CD4-positive, alpha-beta memory T cell (primary cell): ENCODE data around the gene CFAP74. TPM values are rescaled to one million over a fixed set of nuclear protein-coding genes. Genes with fewer than 3 reads are reported as not detected.

Experiments
- CTCF ChIA-PET: fragments of 350-600 bp; sonication (Branson Sonifier 250); formaldehyde crosslinking; loops from one replicate; lab custom pipeline; 2021; ENCODE audit warnings: inconsistent platforms; ENCODE audit not compliant: partially characterized antibody; lab: Charles Lee
- POLR2A ChIA-PET: fragments of 350-600 bp; sonication (Branson Sonifier 250); formaldehyde crosslinking; loops from one replicate; lab custom pipeline; 2021; ENCODE audit not compliant: partially characterized antibody; lab: Charles Lee
- DNase-seq, 5 donors: peaks; one replicate each; pipeline versions ENCODE4 v3.0.0 to v3.0.0-alpha.2; 2020 to 2022; ENCODE audit warnings: mixed read lengths in 1 of 5
- H3K27ac ChIP-seq: one replicate; pipeline ENCODE4 v1.7.0; 2013; ENCODE audit warnings: low read depth, low read length
- H3K27me3 ChIP-seq: 2 replicates; pipeline ENCODE4 v1.7.0; 2013; ENCODE audit warnings: mild to moderate bottlenecking, low read length, moderate library complexity; ENCODE audit not compliant: insufficient read depth
- H3K36me3 ChIP-seq: 2 replicates; pipeline ENCODE4 v1.7.0; 2013; ENCODE audit warnings: mild to moderate bottlenecking, low read length, moderate library complexity; ENCODE audit not compliant: insufficient read depth
- H3K4me1 ChIP-seq: 2 replicates; pipeline ENCODE4 v1.7.0; 2013; ENCODE audit warnings: mild to moderate bottlenecking, low read length, moderate library complexity; ENCODE audit not compliant: insufficient read depth
- H3K4me3 ChIP-seq, 2 donors: one replicate each; pipeline ENCODE4 v1.7.0; 2013; ENCODE audit warnings: low read length in 2 of 2, mild to moderate bottlenecking in 1 of 2
- H3K9me3 ChIP-seq, 2 donors: one replicate each; pipeline ENCODE4 v1.7.0; 2013; ENCODE audit warnings: low read length in 2 of 2, control low read depth in 1 of 2; ENCODE audit not compliant: control insufficient read depth in 1 of 2
- H3K27ac Mint-ChIP-seq, 7 donors: one replicate each; pipeline ENCODE4 v1.8.0; 2020 to 2021; ENCODE audit warnings: mixed read lengths in 7 of 7, mild to moderate bottlenecking in 6 of 7, inconsistent platforms in 3 of 7, moderate library complexity in 3 of 7
- H3K27me3 Mint-ChIP-seq, 2 donors: one replicate each; pipeline ENCODE4 v1.8.0; 2020 to 2021; ENCODE audit warnings: mixed read lengths in 2 of 2
- H3K36me3 Mint-ChIP-seq, 2 donors: one replicate each; pipeline ENCODE4 v1.8.0; 2020 to 2021; ENCODE audit warnings: mixed read lengths in 2 of 2, inconsistent platforms in 1 of 2, mild to moderate bottlenecking in 1 of 2
- H3K4me1 Mint-ChIP-seq, 4 donors: one replicate each; pipeline ENCODE4 v1.8.0; 2020 to 2021; ENCODE audit warnings: mixed read lengths in 4 of 4, mild to moderate bottlenecking in 1 of 4
- H3K4me3 Mint-ChIP-seq, 8 donors: one replicate each; pipeline ENCODE4 v1.8.0; 2020 to 2021; ENCODE audit warnings: mixed read lengths in 8 of 8, mild to moderate bottlenecking in 7 of 8, moderate library complexity in 6 of 8, inconsistent platforms in 3 of 8
- H3K9me3 Mint-ChIP-seq, 8 donors: one replicate each; pipeline ENCODE4 v1.8.0; 2020 to 2021; ENCODE audit warnings: mixed read lengths in 8 of 8, mild to moderate bottlenecking in 5 of 8, inconsistent platforms in 3 of 8, moderate library complexity in 1 of 8
- intact Hi-C: fragments of 100-400 bp; cut with micrococcal nuclease; formaldehyde crosslinking; loops from one replicate; pipeline ENCODE4 v1.15.1; 2023
- polyA plus RNA-seq, 2 donors: library from polyadenylated mRNA; unstranded; fragments of 300-500 nt; fragmentation: Illumina TruSeq; gene quantifications; one replicate each; pipeline ENCODE4 v1.2.3, GENCODE V29; 2021
- total RNA-seq, 2 experiments: library from RNA; stranded (reverse); gene quantifications; one replicate each; pipeline ENCODE4 v1.2.3, GENCODE V29; 2021

Gene CFAP74
- total and polyA plus RNA-seq, 4 experiments from 2014 or later = not detected

GRCh38 chr1:1954831-1955441 lies 48.6 kb downstream of the CFAP74 start:
- intact Hi-C loops = no loop called here
- Mint-ChIP-seq H3K9me3 (peaks cover 0 to 11% (median 4%) of the 10 kb centered on the region in 8 donors), H3K4me1 (peaks cover 0 to 8% (median 0%) of the 10 kb centered on the region in 4 donors), H3K36me3 (no peaks in the 10 kb centered on the region), H3K27me3 (peaks cover 10% of the 10 kb centered on the region in 2 donors), H3K4me3 (no peak overlapping the region), H3K27ac (peak overlapping the region in 1 of 7 donors; percentile 81)
- DNase-seq = no peak
- no peaks in the 10 kb centered on the region for H3K9me3 ChIP-seq
- POLR2A ChIA-PET = no interaction called here
- H3K4me1 ChIP-seq = no peaks in the 10 kb centered on the region
- H3K27me3 ChIP-seq = peaks cover 7% of the 10 kb centered on the region
- no peaks in the 10 kb centered on the region for H3K36me3 ChIP-seq
- no peak overlapping the region for H3K4me3 ChIP-seq
- no peak overlapping the region for H3K27ac ChIP-seq
- CTCF ChIA-PET = interaction anchor here (1.3 kb wide), 1 partner anchor 90 kb away, joined by 4 read pairs; no protein-coding TSS in a partner anchor

GRCh38 chr1:1954015-1954414 lies 49.6 kb downstream of the CFAP74 start:
- Histone ChIP-seq H3K27me3 (peaks cover 7% of the 10 kb centered on the region), H3K27ac (no peak overlapping the region), H3K4me1 (no peaks in the 10 kb centered on the region), H3K4me3 (no peak overlapping the region), H3K9me3 (no peaks in the 10 kb centered on the region), H3K36me3 (no peaks in the 10 kb centered on the region)
- ChIA-PET POLR2A (no interaction called here), CTCF (interaction anchor here (1.3 kb wide), 1 partner anchor 91 kb away, joined by 4 read pairs; no protein-coding TSS in a partner anchor)
- Mint-ChIP-seq H3K9me3 (peaks cover 0 to 13% (median 5%) of the 10 kb centered on the region in 8 donors), H3K27ac (peak overlapping the region in 1 of 7 donors; percentile 13), H3K4me3 (no peak overlapping the region), H3K27me3 (peaks cover 6 to 8% of the 10 kb centered on the region in 2 donors), H3K4me1 (peaks cover 0 to 8% (median 0%) of the 10 kb centered on the region in 4 donors), H3K36me3 (no peaks in the 10 kb centered on the region)
- intact Hi-C loops = no loop called here
- DNase-seq = no peak

- no peak overlapping the region for H3K4me3 Mint-ChIP-seq
- Histone ChIP-seq H3K36me3 (no peaks in the 10 kb centered on the region), H3K4me3 (no peak overlapping the region), H3K4me1 (no peaks in the 10 kb centered on the region), H3K27me3 (no peaks in the 10 kb centered on the region), H3K9me3 (no peaks in the 10 kb centered on the region), H3K27ac (no peak overlapping the region)
- no peaks in the 10 kb centered on the region for H3K36me3 Mint-ChIP-seq
- no peak overlapping the region for H3K27ac Mint-ChIP-seq
- peaks cover 0 to 13% (median 5%) of the 10 kb centered on the region in 8 donors for H3K9me3 Mint-ChIP-seq
- intact Hi-C loops = no loop called here
- ChIA-PET POLR2A (no interaction called here), CTCF (no interaction called here)
- H3K4me1 Mint-ChIP-seq = peaks cover 0 to 8% (median 0%) of the 10 kb centered on the region in 4 donors
- peaks cover 4 to 5% of the 10 kb centered on the region in 2 donors for H3K27me3 Mint-ChIP-seq
- no peak for DNase-seq
These were observed 52.6 kb downstream of the CFAP74 start for GRCh38 chr1:1950940-1951339.

GRCh38 chr1:1948783-1949182 lies 54.8 kb downstream of the CFAP74 start:
- no peaks in the 10 kb centered on the region for H3K36me3 Mint-ChIP-seq
- Histone ChIP-seq H3K9me3 (no peaks in the 10 kb centered on the region), H3K27ac (no peak overlapping the region), H3K4me3 (no peak overlapping the region), H3K36me3 (no peaks in the 10 kb centered on the region), H3K27me3 (no peaks in the 10 kb centered on the region), H3K4me1 (peaks cover 4% of the 10 kb centered on the region)
- DNase-seq = no peak
- no peak overlapping the region for H3K4me3 Mint-ChIP-seq
- peaks cover 4 to 7% of the 10 kb centered on the region in 2 donors for H3K27me3 Mint-ChIP-seq
- peaks cover 1 to 4% (median 2%) of the 10 kb centered on the region in 4 donors for H3K4me1 Mint-ChIP-seq
- peaks cover 0 to 13% (median 4%) of the 10 kb centered on the region in 8 donors for H3K9me3 Mint-ChIP-seq
- ChIA-PET POLR2A (no interaction called here), CTCF (no interaction called here)
- H3K27ac Mint-ChIP-seq = no peak overlapping the region
- intact Hi-C loops = no loop called here

GRCh38 chr1:1947493-1947892 lies 56.1 kb downstream of the CFAP74 start:
- POLR2A ChIA-PET = no interaction called here
- Mint-ChIP-seq H3K9me3 (peaks cover 0 to 13% (median 4%) of the 10 kb centered on the region in 8 donors), H3K36me3 (no peaks in the 10 kb centered on the region), H3K4me3 (no peak overlapping the region), H3K4me1 (peaks cover 0 to 5% (median 2%) of the 10 kb centered on the region in 4 donors), H3K27me3 (peaks cover 4 to 7% of the 10 kb centered on the region in 2 donors), H3K27ac (no peak overlapping the region)
- CTCF ChIA-PET = interaction anchor here (1.2 to 2.1 kb wide), 2 partner anchors 12 to 97 kb away, joined by 3 to 12 read pairs; no protein-coding TSS in a partner anchor
- no peak overlapping the region for H3K27ac ChIP-seq
- no peaks in the 10 kb centered on the region for H3K36me3 ChIP-seq
- H3K27me3 ChIP-seq = no peaks in the 10 kb centered on the region
- H3K4me1 ChIP-seq = peaks cover 4% of the 10 kb centered on the region
- no peak for DNase-seq
- intact Hi-C loops = no loop called here
- no peaks in the 10 kb centered on the region for H3K9me3 ChIP-seq
- H3K4me3 ChIP-seq = no peak overlapping the region

GRCh38 chr1:1946540-1946939 lies 57.0 kb downstream of the CFAP74 start:
- H3K4me3 ChIP-seq = no peak overlapping the region

GRCh38 chr1:1945782-1946393 lies 57.7 kb downstream of the CFAP74 start:
- H3K36me3 ChIP-seq = no peaks in the 10 kb centered on the region
- H3K27ac ChIP-seq = no peak overlapping the region
- H3K27me3 ChIP-seq = no peaks in the 10 kb centered on the region
- Mint-ChIP-seq H3K27me3 (peaks cover 3% of the 10 kb centered on the region in 2 donors), H3K36me3 (no peaks in the 10 kb centered on the region), H3K9me3 (peaks cover 0 to 7% (median 1%) of the 10 kb centered on the region in 8 donors), H3K27ac (no peak overlapping the region), H3K4me1 (peaks cover 0 to 5% (median 2%) of the 10 kb centered on the region in 4 donors), H3K4me3 (peak overlapping the region in 1 of 8 donors; percentile 52)
- ChIA-PET CTCF (interaction anchor here (1.5 to 2.1 kb wide), 2 partner anchors 11 to 99 kb away, joined by 3 to 12 read pairs; no protein-coding TSS in a partner anchor), POLR2A (interaction anchor here (0.7 kb wide), 1 partner anchor 99 kb away, joined by 3 read pairs; no protein-coding TSS in a partner anchor)
- peaks cover 4% of the 10 kb centered on the region for H3K4me1 ChIP-seq
- no peaks in the 10 kb centered on the region for H3K9me3 ChIP-seq
- no peak for DNase-seq
- no peak overlapping the region for H3K4me3 ChIP-seq
- intact Hi-C loops = no loop called here

More at GRCh38 chr1:1946540-1946939, 57.0 kb downstream of the CFAP74 start:
- no peak for DNase-seq
- Mint-ChIP-seq H3K27ac (no peak overlapping the region), H3K27me3 (peaks cover 4 to 7% of the 10 kb centered on the region in 2 donors), H3K4me3 (no peak overlapping the region), H3K9me3 (peaks cover 0 to 13% (median 3%) of the 10 kb centered on the region in 8 donors), H3K4me1 (peaks cover 0 to 5% (median 2%) of the 10 kb centered on the region in 4 donors), H3K36me3 (no peaks in the 10 kb centered on the region)
- intact Hi-C loops = no loop called here
- H3K4me1 ChIP-seq = peaks cover 4% of the 10 kb centered on the region
- H3K9me3 ChIP-seq = no peaks in the 10 kb centered on the region
- no peaks in the 10 kb centered on the region for H3K27me3 ChIP-seq
- POLR2A ChIA-PET = interaction anchor here (0.7 kb wide), 1 partner anchor 98 kb away, joined by 3 read pairs; no protein-coding TSS in a partner anchor
- no peak overlapping the region for H3K27ac ChIP-seq
- CTCF ChIA-PET = interaction anchor here (1.2 to 2.1 kb wide), 3 partner anchors 10 to 98 kb away, joined by 3 to 12 read pairs (median 3); no protein-coding TSS in a partner anchor
- H3K36me3 ChIP-seq = no peaks in the 10 kb centered on the region
